ENCODE results near the gene SLC38A1. TPM values are rescaled to one million over a fixed set of nuclear protein-coding genes. Genes with fewer than 3 reads are reported as not detected.

Gene SLC38A1
- total and polyA plus RNA-seq, 8 donors: 23.6 to 67.5 (median 29.2) TPM

DNA sequence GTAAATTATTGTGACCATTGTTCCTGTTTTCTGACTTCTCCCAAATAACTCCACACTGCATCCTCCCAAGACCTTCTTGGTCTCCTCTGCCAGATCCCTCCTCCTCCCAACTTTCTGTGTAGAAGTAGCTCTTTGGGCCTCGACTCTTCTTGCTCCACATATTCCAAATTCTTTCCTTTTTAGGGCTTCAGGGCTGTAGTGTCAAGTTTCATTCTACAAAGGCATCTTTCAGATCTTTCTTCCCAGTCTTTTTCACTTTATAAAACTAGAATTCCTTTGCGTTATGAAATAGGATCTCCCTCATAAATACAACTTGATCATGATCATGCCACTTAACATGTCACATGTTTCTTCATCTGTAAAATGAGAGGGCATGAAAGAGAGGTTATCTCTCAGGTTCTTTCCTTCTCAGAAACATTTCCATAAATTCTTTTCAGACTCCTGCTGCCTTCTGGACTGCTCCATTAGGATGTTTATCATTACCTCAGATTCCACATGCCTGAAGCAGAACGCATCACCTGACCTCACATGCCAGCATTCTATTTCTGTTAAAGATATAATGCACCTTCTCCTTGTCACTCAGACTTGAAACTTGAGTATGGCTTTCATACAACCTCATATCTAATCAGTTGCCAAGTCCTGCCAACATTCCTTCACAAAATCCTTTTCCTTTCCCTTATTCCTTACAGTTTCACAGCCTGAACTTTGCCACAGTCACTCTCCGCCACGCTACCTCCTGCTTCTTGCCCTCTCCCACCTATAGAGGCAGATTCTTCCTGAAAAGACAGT lies 8.5 kb downstream of the SLC38A1 start:
- peak; percentile 21 for ATAC-seq
- TF ChIP-seq, protein P1, sequence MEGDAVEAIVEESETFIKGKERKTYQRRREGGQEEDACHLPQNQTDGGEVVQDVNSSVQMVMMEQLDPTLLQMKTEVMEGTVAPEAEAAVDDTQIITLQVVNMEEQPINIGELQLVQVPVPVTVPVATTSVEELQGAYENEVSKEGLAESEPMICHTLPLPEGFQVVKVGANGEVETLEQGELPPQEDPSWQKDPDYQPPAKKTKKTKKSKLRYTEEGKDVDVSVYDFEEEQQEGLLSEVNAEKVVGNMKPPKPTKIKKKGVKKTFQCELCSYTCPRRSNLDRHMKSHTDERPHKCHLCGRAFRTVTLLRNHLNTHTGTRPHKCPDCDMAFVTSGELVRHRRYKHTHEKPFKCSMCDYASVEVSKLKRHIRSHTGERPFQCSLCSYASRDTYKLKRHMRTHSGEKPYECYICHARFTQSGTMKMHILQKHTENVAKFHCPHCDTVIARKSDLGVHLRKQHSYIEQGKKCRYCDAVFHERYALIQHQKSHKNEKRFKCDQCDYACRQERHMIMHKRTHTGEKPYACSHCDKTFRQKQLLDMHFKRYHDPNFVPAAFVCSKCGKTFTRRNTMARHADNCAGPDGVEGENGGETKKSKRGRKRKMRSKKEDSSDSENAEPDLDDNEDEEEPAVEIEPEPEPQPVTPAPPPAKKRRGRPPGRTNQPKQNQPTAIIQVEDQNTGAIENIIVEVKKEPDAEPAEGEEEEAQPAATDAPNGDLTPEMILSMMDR (IDR thresholded peaks at IDR 0.05): no peak
- no peaks in the 10 kb centered on the region for H3K36me3 ChIP-seq
- DNase-seq: no peak
- peaks cover 11 to 31% of the 10 kb centered on the region in 2 donors for H3K4me1 ChIP-seq
- no peak overlapping the region for H3K27ac ChIP-seq
- H3K27me3 ChIP-seq: no peaks in the 10 kb centered on the region
- H3K9me3 ChIP-seq: no peaks in the 10 kb centered on the region
- intact Hi-C loops (cut with DNase I): no loop called here
- no peak overlapping the region for H3K4me3 ChIP-seq

DNA sequence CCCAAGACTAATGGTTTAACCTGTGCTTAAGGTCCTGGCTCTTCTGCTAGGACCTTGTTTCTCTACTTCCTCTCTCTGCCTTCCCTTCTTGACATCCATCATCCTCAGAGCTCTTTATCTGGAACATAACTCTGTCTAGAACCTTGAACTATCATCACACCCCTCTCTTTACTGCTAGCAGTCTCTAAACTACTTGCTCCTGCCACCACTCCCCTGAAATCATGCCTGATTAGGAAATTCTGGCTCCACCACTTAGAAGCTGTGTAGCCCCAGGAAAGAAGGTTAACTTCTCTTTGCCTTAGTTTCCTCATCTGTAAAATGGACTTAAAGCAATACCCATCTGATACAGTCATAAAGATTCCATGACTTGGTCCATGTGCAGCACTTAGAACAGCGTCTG lies 9.1 kb downstream of the SLC38A1 start:
- Histone ChIP-seq H3K9me3 (no peaks in the 10 kb centered on the region), H3K4me3 (no peak overlapping the region), H3K36me3 (no peaks in the 10 kb centered on the region), H3K4me1 (peaks cover 11 to 28% of the 10 kb centered on the region in 2 donors), H3K27me3 (no peaks in the 10 kb centered on the region), H3K27ac (no peak overlapping the region)
- TF ChIP-seq, protein P1 (IDR thresholded peaks at IDR 0.05): no peak
- ATAC-seq (no peak), DNase-seq (no peak)
- intact Hi-C loops (cut with DNase I): no loop called here

DNA sequence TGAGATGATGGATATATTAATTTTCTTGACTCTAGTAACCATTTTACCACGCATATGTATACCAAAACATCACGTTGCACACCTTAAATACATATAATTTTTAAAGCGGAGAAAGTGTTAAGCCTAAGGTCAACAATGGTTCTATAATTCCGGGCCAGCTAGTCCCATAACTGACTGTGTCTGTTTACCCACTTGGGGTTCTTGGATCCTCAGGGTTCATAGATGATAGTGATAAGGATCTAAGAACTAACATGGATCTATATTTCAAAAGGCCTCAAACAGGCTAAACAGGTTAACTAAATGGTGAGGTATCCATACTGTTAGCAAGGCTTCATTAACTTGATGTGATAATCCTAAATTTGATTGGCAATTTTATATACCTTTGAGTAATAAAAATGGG lies 9.8 kb downstream of the SLC38A1 start:
- H3K27ac ChIP-seq: no peak overlapping the region
- DNase-seq (no peak), ATAC-seq (no peak)

DNA sequence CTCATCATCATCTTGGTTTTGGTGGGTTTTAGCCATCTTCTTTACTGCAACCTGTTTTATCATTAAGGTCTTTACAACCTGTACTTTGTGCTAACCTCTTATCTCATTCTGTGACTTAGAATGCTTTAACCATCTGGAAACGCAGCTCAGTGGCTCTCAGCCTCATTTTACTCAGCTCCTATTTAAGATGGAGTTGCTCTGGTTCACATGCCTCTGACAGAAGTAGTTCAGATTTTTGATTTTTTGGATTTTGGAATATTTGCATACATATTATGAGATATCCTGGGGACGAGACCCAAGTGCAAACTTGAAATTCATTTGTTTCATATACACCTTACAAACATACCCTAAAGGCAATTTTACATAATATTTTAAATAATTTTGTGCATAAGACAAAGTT lies 10.7 kb downstream of the SLC38A1 start:
- H3K4me1 ChIP-seq: peaks cover 11 to 17% of the 10 kb centered on the region in 2 donors
- H3K36me3 ChIP-seq: peaks cover 0 to 15% of the 10 kb centered on the region in 2 donors
- H3K9me3 ChIP-seq: no peaks in the 10 kb centered on the region
- H3K27ac ChIP-seq: no peak overlapping the region
- no peak overlapping the region for H3K4me3 ChIP-seq
- TF ChIP-seq, protein P1 (IDR thresholded peaks at IDR 0.05): no peak
- no peak for ATAC-seq
- DNase-seq: no peak
- H3K27me3 ChIP-seq: no peaks in the 10 kb centered on the region
- intact Hi-C loops (cut with DNase I): no loop called here

More for the DNA sequence above, 9.8 kb downstream of the SLC38A1 start:
- H3K4me1 ChIP-seq: peaks cover 11 to 22% of the 10 kb centered on the region in 2 donors
- TF ChIP-seq, protein P1 (IDR thresholded peaks at IDR 0.05): no peak
- peaks cover 0 to 6% of the 10 kb centered on the region in 2 donors for H3K36me3 ChIP-seq
- H3K27me3 ChIP-seq: no peaks in the 10 kb centered on the region
- intact Hi-C loops (cut with DNase I): no loop called here
- H3K9me3 ChIP-seq: no peaks in the 10 kb centered on the region
- no peak overlapping the region for H3K4me3 ChIP-seq

DNA sequence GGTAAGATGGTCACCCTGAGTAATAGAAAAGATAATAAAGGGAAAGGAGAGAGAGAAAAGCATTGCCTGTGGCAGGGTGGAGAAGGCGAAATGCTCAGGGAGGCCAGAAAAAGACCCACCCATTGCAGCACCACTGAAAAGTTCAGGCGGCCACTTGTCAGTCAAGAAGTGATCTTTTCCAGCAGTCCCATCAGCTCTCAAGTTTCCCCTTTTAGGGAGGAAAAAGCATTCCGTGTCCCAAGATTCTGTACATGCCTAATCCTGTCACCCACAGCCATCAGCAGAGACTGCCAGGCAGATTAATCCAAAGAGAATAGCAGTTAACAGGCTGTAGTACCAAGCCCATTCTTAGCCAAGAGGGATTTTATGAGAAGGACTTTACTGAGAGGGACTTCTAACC lies 11.9 kb downstream of the SLC38A1 start:
- DNase-seq: no peak
- Histone ChIP-seq H3K27ac (no peak overlapping the region), H3K36me3 (peaks cover 0 to 15% of the 10 kb centered on the region in 2 donors), H3K27me3 (no peaks in the 10 kb centered on the region), H3K4me1 (peaks cover 11 to 17% of the 10 kb centered on the region in 2 donors), H3K9me3 (no peaks in the 10 kb centered on the region), H3K4me3 (no peak overlapping the region)
- ATAC-seq: no peak
- TF ChIP-seq, protein P1 (IDR thresholded peaks at IDR 0.05): no peak
- intact Hi-C loops (cut with DNase I): no loop called here
